HG02938 (cell line): ENCODE data around the gene SMIM11.

Experiments
- ATAC-seq: cut with Tn5 transposase; IDR thresholded peaks from one replicate; pipeline ENCODE4 v1.9.1; 2021; ENCODE audit warnings: mild to moderate bottlenecking, moderate library complexity; ENCODE audit not compliant: unreplicated experiment

The SMIM11 gene, protein sequence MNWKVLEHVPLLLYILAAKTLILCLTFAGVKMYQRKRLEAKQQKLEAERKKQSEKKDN

DNA sequence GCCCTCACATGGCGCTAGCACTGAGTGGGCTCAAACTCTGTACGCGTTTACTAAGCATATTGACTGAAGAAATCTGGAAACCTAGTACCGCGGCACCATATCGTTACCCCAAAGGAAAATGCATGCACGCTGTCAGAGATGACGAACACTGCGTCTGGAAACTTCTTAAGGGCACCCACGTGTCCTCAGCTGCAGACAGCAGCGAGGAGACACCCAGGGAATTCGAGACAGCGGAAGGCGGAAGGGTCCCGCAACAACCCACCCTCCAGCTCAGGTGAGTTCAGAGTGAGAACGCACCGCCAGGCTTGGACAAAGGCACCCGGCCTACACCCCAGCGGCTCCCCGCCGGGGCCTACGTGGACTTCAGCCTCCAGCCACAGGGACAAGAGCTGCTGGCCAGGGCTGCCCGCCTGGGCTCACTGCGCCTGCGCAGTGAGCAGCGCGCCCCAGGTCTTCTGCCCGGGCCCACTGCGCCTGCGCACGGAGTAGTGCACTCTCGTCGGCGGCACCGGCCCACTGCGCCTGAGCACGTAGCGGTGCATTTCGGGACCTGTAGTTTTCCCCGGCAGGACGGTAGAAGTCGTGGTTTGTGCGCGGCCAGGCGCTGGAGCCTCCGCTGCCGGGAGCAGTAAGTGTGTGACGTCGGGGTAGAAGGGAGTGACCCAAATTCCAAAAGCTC is at the start of gene SMIM11:
TSS of gene SMIM11 (plus strand) at position 568 of the 679 bp plus-strand sequence. CDS start 3,998 bp downstream, outside the sequence.
- ATAC-seq, result peak; percentile 92

DNA sequence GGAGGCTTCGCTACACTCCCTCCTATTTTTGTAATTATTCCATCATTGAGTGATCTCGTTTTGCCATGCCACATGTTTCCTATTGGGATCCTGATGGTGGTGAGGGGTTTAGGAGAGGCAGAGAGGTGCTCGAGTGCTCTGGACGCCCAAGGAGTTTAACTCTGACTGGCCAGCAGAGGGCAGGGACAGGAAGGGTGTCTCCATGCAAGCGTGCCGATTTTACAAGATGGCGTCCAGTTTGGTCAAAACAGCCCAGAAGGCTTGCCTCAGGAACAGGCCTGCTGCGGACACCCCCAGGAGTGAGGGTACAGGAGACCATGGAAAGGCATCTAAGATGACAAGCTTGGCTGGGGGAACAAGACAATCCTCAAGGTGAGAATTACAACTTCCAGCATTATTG is 45.3 kb upstream of the SMIM11 start:
- no peak for ATAC-seq

DNA sequence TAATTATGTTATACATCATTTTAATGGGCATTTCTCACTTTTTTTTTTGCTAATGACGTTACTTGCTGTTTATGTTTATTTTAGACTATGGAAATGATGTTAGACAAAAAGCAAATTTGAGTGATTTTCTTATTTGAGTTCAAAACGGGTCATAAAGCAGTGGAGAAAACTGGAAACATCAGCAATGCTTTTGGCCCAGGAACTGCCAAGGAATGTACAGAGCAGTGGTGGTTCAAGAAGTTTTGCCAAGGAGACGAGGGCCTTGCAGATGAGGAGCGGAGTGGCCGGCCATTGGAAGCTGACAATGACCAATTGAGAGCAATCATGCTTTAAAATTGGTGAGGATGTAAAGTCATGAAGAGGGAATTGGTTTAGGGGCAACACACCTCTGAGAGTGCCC is 43.6 kb upstream of the SMIM11 start:
- ATAC-seq, result no peak

DNA sequence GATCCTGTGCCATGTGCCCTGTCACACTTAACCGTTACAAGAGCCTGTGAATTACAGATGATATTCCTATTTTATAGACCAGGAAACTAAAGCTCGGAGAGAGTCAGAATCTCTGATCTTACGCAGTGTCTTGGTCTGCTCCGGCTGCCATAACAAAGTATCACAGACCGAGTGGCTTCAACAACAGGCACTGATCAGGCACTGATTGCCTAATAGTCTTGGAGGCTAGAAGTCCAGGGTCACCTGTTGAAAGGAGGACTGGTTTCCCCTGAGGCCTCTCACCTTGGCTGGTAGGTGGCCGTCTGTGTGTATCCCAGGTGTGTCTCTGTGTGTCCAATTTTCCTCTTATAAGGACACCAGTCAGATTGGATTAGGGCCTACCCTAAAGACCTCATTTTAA is 43.0 kb upstream of the SMIM11 start:
- no peak for ATAC-seq

DNA sequence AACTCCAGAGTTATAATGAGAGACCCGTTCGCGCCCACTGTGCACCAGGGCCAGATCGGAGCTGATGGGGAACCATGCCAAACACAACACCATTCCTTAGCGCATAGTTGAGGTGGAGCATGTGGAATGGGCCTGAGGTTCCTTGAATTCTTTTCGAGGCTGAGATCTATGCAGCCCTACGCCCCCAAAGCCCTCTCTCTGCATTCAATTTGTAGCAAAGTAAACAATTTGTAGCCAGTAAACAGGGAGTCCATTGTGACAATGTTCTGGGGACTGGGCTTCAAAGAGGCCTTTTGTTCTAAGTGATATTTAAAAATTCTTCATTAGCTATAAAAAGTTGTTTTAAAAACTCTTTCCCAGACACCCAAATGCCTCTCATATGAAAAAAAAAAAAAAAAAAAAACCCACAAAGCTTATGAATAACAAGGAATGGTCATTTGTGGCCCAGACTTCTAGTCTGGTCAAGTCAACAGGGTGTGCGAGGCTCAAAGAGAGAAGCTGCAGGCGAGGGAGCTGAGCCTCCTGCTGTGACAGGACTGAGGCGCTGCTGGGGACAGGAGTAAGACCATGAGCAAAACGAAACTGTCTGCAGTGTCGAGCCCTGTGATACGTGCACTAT is 42.1 kb upstream of the SMIM11 start:
- no peak for ATAC-seq

DNA sequence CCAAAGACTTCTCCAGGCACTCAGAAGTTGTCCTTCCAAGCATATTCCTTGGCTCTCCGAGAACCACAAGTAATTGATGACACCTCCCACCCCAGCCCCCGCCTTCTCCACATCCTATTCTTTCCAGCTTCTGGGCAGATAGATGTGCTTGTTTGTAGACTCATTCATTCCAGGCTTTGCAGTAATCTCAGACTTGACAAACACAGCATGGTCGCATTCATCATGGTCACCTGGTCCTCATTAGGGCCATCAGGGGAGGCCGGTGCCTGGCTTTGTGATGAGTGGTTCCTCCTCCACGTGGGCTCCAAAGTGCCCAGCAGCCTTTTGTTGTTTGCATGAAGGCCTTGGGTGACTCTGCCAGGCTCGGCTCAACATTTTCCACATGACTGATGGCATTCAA is 40.0 kb upstream of the SMIM11 start:
- no peak for ATAC-seq

DNA sequence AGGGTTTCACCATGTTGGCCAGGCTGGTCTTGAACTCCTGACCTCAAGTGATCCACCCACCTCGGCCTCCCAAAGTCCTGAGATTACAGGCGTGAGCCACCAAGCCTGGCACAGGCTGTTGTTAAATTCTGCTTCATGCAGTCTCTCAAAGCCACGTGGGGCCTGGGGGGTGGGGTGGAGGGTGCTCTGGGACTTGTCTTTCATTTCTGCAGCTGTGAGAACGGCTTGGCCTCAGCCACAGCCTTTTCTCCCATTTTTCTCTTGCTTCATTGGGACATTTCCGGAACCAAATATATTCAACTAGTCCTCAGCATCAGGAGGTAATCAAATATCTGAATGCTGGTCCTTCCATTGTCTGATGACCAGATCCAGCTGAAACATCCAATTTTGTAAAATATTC is 39.1 kb upstream of the SMIM11 start:
- no peak for ATAC-seq

DNA sequence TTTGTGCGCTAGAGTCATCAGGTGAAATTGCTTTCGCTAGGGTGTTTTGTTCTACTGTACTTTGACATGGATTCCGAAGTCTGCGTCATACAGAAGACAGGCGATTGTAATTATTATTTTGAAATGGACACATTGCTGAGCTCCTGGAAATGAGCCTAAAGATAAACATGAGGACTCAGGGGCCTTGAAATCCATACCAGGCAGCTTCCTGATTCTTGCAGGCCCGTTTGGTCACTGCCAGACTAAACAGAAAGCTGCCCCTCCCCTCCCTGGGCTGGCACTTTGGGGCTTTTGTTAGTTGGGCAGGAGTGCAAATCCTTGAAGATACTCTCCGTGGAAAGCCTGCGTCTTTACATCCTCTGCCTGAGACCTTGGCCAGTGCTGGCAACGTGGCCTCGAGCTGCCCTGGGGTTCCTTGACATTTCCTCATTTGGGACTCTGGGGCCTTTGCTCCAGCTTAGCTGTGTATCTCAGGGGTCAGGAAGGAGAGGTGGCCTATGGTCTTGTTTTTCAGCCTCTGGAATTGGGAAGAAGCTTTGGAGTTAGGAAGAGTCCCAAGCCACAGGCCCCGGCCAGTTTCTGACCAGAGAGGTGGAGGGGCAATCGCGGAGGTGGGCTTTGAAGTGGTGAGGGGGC is 38.4 kb upstream of the SMIM11 start:
- no peak for ATAC-seq

DNA sequence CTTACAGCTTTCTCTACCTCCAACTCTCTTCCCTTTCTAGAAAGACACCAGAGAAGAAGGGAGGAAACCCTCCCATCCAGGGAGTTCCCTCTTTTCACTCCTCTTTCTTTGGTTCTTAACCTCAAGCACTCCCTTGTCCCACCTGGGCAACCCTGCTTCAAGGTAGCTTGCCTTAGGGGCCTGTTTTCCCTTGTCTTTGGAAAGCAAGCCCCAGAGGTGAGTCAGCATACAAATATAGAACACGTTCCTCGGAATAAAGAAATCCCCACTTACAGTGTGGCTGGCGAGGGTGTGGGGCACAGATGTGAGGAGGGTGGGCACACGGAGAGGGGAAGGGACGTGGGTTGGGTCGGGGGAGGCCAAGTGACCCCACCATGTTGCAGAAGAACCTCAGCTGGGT is 37.6 kb upstream of the SMIM11 start:
- ATAC-seq, result no peak

DNA sequence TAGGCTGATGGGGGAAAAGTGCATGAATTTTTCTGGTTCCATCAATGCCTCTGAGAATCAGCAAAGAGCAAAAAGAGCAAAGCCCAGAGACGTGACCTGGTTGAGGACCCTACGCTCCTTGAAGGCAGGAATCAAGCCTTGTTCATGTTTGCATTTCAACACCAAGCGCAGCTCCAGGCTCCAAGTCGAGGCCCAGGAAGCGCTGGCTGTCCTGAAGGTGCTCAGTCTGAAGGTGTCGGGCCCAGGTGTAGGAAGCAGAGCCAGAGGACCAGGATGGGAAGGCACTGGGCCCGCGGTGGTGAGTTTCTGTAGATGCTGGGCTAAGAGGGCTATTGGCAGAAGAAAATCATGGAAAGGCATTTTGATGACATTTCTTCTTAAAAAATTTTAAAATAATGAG is 37.1 kb upstream of the SMIM11 start:
- no peak for ATAC-seq

DNA sequence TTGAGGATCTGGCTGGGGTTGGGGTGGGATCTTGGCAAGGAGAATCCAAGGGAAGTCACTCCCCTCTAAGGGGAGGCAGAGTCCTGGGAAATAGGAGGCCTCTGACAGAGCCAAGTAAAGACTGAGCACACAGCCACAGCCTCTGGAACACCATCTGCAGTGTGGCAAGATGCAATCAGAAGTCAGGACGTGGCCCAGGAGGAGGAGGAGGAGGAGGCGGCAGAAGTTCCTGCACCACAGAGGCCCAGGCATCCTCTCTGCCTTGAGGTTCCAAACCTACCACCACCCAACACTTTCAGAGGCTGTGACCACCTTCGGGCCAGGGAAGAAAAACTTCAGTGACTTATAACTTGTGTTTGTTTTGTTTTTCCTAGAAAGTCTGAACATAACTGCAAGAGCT is 35.2 kb upstream of the SMIM11 start:
- ATAC-seq, result no peak

DNA sequence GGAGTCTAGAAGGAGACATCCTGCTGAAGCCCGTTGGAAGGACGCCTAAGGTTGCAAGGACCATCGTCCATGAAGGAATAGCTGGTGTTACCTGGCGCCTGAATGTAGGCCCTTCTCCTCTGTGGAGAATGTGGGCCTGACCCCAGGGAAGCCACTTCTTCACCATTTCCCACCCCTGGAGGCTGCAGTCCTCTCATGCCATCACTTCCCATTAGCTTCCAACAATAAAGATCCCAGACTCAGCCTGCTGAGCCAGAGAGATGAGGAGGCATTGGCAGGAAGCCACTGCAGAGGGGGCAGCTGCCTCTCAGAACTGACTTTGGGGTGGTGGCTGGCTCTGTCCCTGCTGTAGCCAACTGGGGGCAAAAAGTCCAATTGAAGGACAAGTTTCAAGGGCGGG is 32.8 kb upstream of the SMIM11 start:
- no peak for ATAC-seq

DNA sequence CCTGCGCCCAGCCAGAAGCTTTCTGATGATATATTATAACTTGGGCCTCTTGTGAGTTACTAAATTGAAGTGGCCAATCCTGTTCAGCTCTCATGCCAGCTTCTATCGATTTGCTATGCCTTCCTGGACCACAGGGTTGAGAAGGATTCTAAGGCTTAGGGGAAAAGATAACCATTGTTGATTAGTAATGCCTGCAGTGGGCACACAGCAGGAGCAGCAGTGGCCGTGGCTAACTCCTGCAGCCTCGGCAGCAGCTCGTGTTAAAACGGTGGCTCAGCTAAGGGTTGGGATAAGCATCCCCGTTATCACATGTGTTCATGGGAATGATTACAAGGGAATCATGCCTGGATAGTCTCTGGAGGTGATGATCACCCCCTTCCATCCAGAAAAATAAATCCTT is 32.0 kb upstream of the SMIM11 start:
- no peak for ATAC-seq

DNA sequence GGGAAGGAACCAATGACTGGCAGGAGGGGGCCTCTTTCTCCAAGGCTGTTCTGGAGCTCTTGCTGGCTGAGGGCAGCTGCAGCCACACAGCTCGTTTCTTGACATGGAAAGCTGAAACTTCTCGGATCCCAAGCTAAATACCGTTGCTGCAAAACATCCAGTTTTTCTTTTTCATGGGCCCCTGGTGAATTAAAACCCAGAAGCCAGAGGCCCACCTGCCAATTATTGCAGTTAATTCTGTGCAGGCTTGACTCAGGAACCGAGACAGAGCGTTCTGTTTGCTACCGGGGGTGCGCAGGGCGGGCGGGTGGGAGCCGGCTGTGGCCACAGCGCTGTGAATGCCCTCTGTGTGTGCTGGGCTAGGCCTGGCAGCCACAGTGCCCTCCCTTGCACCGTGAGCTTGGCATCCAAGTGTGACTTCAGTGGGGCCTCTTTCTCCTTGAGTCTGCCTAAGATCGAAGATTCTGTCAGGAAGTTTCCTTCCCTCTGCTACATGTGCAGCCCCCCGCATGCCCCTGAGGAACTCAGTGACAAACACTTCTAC is 31.4 kb upstream of the SMIM11 start:
- ATAC-seq, result no peak

DNA sequence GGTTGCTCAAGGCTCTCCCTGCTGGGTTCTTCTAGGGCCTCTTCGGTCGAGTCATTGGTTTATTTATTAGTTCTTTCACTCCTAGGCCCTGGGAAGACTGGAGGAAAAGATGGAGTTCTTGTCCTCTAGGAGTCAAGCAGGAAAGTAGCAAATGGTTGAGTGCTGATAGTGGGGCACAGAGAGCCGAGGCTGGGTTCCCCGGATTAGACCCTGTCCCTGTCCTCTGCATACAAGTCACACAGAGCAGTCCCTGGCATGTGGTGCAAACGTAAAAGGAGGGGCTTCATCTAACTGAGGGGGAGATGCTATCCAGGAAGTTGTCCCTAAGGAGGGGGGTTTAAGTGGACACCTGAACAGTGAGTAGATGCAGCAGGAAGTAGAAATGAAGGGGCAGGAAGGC is 30.7 kb upstream of the SMIM11 start:
- ATAC-seq, result no peak

DNA sequence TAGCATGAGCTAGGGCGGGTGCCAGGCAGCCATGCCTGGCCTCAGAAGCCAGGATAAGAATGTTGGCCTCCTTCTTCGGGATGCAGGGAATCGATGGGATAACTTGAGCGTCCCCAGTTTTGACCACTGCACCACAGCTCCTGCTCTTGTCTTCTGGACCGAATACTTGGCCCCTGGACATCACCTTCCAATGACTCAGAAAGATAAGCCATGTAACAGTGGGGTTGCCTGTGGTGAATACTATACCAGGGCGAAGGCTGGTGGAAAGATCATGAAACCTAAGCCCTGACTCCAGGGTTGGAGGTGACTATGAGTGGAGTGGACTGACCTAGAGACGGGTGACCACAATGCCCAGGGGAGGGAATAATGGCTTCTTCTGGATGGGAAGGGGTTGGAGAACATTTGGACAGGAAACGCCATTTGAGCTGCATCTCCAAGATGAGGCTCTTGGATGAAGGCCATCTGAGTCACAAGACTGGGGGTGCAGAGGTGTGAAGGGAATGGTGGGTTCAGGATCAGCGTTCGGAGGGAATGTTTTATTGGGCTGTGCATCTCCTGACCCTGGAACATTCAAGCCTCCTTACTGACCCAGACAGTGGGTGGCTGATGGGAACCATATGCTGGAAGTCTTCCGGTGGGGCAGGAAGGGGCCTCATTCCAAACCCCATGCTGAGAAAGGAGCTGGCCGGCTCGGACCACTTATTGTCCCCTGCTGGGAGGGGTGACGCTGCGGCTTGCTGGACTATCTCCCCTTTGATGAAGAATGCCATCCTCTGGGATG is 30.0 kb upstream of the SMIM11 start:
- no peak for ATAC-seq

DNA sequence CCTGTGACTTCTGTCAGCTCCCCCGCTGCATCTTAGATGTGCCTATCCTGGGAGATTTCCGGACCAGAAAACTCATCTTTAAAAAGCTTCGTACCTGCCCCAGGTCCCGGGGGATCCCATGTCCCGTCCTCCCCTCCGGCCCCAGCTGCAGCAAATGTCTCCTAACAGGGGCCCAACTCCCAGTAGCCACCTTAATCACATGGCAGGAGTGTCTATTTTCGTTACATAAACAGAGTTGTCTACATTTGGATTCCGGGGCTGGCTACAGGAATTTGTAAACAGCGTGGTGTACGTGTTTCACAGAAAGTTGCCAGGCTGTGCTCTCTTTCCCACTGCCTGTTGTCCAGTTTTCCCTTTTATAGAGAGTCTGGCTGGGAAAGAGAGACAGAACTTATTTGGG is 29.4 kb upstream of the SMIM11 start:
- no peak for ATAC-seq

DNA sequence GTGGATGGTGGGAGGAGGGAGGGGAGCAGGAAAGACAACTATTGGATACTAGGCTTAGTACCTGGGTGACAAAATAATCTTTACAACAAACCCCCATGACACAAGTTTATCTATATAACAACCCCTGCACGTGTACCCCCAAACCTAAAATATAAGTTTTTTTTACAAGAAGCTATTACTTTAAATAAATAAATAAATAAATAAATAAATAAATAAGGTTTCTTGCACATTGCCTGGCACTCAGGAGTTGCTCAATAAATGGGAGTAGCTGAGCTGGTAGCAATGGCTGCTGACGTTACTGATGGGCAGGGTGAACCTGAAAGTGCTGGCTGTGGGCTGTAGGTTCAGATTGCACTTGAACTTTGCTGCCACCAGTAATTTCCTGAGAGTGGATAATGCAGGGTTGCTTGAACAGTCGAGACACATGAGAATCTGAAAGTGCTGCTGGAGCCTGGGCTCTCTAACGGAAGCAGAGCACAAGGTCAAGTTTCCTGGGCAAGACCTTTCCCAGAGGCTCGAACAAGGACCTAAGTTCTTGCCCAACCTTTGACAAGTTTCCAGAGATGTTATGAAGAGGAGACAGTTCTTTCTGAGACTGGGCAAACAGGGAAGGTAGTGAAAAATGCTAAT is 26.3 kb upstream of the SMIM11 start:
- no peak for ATAC-seq

DNA sequence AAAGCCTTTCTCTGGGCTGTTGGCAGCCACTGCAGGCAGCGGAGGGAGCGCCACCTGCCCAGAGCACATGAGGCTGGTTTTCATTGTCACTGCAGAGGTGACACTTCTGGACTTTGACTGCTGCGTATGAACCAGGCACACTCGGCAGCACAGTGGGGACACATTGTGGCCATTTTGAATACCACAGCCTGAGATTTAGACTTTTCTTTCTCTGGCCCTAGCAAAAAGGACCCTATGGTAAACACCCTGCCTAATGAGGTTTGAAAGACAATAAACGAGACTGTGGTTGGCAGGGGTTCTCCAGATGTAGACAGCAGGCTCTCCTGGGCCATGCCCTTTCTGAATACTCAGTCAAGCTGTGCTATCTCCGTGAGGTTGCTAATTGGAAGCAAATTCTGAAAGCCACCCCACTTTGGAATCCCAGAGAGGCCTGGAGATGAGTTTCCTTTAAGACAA is 23.5 kb upstream of the SMIM11 start:
- peak; percentile 76 for ATAC-seq

DNA sequence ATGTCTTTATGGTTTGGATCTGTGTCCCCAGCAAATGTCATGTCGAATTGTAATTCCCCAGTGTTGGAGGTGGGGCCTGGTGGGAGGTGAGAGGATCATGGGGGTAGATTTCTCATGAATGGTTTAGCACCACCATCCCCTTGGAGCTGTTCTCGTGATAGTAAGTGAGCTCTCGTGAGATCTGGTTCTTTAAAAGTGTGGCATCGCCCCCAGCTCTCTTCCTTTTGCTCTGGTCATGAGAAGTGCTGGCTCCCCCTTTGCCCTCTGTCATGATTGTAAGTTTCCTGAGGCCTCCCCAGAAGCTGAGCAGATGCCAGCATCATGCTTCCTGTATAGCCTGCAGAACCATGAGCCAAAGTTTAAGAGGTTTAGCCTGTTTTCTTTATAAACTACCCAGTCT is 22.8 kb upstream of the SMIM11 start:
- no peak for ATAC-seq

DNA sequence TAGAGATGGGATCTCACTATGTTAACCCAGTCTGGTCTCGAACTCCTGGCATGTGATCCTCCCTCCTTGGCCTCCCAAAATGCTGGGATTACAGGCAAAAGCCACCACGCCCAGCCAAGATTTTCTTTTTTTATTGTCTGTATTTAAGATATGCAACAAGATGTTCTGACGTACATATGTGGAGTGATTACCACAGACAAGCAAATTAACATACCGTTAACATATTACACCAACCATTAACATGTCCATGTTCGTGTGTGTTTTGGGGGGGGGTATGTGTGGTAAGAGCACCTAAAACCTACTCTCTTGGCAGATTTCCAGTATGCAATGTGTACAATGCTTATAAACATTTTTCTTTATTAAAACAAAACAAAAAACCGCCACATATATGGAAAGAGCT is 22.1 kb upstream of the SMIM11 start:
- ATAC-seq, result no peak
